GM11168 (cell line): ENCODE data around the gene NOL4L.

Experiments
- in situ Hi-C: fragments of 300-500 bp; cut with MboI; formaldehyde crosslinking; loops from one replicate; pipeline ENCODE4 v1.12.0; 2022; ENCODE audit warnings: low sequenced_read_pairs; ENCODE audit not compliant: unreplicated experiment

The NOL4L gene

GRCh38 chr20:32564440-32564839, 20.7 kb downstream of the NOL4L start:
- in situ Hi-C loops: no loop called here

DNA sequence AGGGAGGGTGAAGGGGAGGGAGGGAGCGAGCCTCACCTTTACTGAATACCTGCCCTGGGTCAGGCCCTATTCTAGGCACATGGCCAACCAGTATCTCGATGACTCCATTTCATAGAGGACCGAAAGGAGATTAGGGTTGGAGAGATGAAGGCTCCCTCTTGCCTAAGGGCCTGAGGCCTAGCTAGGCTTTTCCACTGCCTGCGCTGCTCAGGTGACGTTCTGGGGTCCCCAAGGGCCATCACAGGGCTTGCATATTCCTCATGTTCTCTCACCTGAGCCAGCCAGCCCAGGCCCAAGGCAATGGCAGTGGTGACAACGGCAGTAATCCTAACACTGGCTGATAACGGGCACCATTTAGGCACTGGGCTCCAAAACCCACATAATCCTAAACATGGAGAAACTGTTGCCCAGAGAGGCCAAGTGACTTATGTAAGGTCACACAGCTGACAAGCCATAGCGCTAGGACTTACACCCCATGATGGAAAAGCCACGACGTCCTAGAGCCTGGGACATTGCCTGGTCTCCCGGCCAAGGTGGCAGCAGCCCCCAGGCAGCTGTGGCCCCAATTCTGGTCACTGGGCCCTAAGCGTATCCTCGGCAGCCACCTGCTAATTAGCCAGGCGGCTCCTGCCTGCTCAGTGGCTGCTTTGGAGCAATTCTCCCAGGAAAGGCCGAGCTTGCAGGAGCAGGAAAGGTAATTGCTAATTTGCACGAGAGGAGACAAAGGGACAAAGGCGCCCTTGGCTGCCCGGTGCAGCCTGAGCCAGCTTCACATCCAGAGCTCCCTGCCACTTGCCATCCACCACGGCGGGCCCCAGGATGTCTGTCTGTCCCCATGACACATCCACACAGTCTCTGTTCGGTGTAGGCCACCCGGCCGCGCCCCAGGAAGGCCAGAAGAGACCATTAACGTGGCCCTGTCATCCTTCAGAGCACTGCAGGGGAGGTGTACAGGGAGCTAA, 21.5 kb downstream of the NOL4L start:
- in situ Hi-C loops: no loop called here

DNA sequence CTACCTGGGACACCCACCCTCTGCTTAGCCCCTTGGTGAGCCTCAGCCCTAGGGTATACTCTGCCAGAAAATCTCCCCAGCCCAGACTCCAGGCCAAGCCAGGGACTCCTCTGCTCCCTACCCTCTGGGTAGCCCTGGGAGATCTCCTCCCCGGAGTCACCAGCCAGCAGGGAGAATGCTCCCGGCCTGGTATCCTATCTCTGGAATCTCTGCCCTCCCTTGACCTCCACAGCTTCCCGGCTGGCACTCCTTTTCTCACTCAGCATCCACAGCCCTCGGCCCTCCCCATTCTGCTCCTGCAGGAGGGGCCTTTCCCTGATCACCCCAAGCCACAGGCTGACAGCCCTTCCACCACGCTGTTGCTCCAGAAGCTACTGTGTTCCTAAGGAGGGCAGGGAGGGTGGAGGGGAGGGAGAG, 22.6 kb downstream of the NOL4L start:
- in situ Hi-C loops: no loop called here

- in situ Hi-C loops: no loop called here
Observed at GRCh38 chr20:32560989-32561830, 23.9 kb downstream of the NOL4L start.

- in situ Hi-C loops: no loop called here
Observed at GRCh38 chr20:32560482-32560988, 24.6 kb downstream of the NOL4L start.

- in situ Hi-C loops: no loop called here
Observed at GRCh38 chr20:32559753-32560380, 25.3 kb downstream of the NOL4L start.

DNA sequence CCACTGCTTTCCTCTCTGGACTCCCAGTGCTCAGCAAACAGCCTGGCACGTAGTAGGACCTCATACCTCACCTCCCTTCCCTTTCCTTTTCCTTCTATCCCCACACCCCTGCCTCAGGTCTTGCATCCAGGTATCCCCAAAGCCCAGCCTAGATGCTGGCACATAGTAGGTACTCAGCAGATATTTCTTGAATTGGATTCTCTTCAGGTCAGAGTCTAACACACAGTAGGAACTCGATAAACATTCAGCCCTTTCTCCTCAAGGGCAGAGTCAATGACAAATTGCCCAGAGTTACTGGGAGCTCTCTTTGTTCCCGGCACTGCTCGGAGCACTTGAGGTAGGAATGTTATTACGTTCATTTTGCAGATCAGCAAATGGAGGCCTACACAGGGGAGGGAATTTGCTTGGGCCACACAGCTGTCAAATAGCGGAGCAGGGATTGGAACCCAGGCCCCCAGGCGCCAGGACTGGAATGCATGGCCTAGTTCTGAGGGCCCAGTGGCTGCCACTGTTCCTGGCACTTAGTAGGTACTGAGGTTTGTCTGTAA, 25.9 kb downstream of the NOL4L start:
- in situ Hi-C loops: no loop called here

- in situ Hi-C loops: no loop called here
Observed at GRCh38 chr20:32558526-32558925, 26.6 kb downstream of the NOL4L start.

- in situ Hi-C loops: no loop called here
Observed at GRCh38 chr20:32557319-32557718, 27.8 kb downstream of the NOL4L start.

GRCh38 chr20:32556312-32557184, 28.6 kb downstream of the NOL4L start:
- in situ Hi-C loops: no loop called here

- in situ Hi-C loops: no loop called here
Observed at GRCh38 chr20:32555584-32555983, 29.5 kb downstream of the NOL4L start.

GRCh38 chr20:32554965-32555289, 30.2 kb downstream of the NOL4L start:
- in situ Hi-C loops: no loop called here

GRCh38 chr20:32553618-32554017, 31.5 kb downstream of the NOL4L start:
- in situ Hi-C loops: no loop called here

DNA sequence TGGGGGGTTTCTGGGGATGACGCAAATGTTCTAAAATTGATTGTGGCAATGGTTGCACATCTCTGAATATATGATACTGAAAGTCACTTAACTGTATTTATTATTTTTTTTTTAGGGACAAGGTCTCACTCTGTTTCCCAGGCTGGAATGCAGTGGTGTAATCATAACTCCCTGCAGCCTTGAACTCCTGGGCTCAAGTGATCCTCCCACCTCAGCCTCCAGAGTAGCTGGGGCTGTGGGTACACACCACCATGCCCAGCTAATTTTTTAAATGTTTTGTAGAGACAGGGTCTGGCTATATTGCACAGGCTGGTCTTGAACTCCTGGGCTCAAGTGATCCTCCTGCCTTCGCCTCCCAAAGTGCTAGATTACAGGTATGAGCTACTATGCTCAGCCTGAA, 33.4 kb downstream of the NOL4L start:
- in situ Hi-C loops: no loop called here

GRCh38 chr20:32549842-32550241, 35.3 kb downstream of the NOL4L start:
- in situ Hi-C loops: loop anchor here (25.0 kb wide), 1 partner anchor 212 kb away; the partner anchor contains the start of gene DNMT3B

DNA sequence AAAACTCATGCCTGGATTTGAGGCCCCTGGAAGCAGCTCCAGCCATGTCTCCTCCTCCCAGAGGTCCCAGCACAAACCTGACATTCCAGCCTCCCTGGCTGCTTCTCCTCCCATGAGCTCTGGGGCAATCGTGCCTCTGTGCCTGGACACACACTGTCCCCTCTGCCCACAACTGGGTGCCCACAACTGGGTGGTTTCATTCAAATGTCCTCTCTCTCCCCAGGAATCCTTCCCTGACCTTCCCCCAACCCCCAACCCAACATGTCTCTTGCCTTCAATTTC, 37.4 kb downstream of the NOL4L start:
- in situ Hi-C loops: loop anchor here (25.0 kb wide), 1 partner anchor 215 kb away; the partner anchor contains the start of gene DNMT3B

- in situ Hi-C loops: loop anchor here (25.0 kb wide), 1 partner anchor 215 kb away; the partner anchor contains the start of gene DNMT3B
Observed at GRCh38 chr20:32546918-32547752, 38.0 kb downstream of the NOL4L start.
